SH-SY5Y (cell line): ENCODE results near the gene C5AR1.

Experiments
- GATA2 ChIP-seq: IDR thresholded peaks from 2 replicates; pipeline ENCODE4 v1.6.1; 2011; ENCODE audit warnings: mild to moderate bottlenecking, low read depth, low read length
- GATA3 ChIP-seq: IDR thresholded peaks from 2 replicates; pipeline ENCODE4 v1.6.1; 2011; ENCODE audit warnings: low read depth, mild to moderate bottlenecking, low read length, moderate library complexity

DNA sequence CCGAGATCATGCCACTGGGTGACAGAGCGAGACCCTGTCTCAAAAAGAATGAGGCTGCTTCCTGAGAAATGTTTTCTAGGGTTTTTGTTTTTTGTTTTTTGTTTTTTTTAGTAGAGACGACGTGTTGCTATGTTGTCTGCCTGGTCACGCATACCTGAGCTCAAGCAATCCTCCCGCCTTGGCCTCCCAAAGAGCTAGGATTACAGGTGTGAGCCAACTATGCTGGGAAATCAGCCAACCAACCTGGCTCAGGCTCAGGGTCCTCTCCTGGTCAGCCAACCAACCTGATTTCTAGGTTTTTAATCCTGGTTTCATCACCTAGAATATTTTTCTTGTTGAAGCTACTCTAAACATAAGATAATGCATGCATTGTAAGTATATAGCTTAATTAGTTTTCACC lies 47.2 kb downstream of the C5AR1 start:
- TF ChIP-seq GATA3 (no peak), GATA2 (no peak)
